GM12878 (cell line): ENCODE measurements around the gene ANO6. TPM values are rescaled to one million over a fixed set of nuclear protein-coding genes. Genes with fewer than 3 reads are reported as not detected.

ENCODE experiments used
- ATAC-seq: fragments of 200-7000 bp; cut with Tn5 transposase; 3 replicates; pipeline ENCODE4 v1.9.1; 2020; ENCODE audit warnings: mild to moderate bottlenecking, moderate library complexity
- BruUV-seq: library from RNA; stranded (reverse); fragments of 400-500 nt; replicated peaks from 2 replicates; lab custom pipeline; 2021; lab: Mats Ljungman, UMichigan
- CTCF ChIA-PET: fragments of 300-600 bp; sonication (Branson Sonifier 250); formaldehyde crosslinking; extraction: SDS; loops from one replicate; lab custom pipeline; 2021; ENCODE audit warnings: inconsistent platforms; lab: Yijun Ruan, JAX
- POLR2A ChIA-PET: fragments of 350-600 bp; formaldehyde crosslinking; extraction: SDS; loops from one replicate; lab custom pipeline; 2021; ENCODE audit warnings: inconsistent platforms; lab: Charles Lee
- RAD21 ChIA-PET: fragments of 300-600 bp; sonication (Branson Sonifier 250); formaldehyde crosslinking; loops from one replicate; lab custom pipeline; 2023; ENCODE audit warnings: antibody characterized with exemption; ENCODE audit not compliant: unreplicated experiment; lab: Charles Lee
- SMC1A ChIA-PET: fragments of 300-600 bp; sonication (Branson Sonifier 250); formaldehyde crosslinking; loops from one replicate; lab custom pipeline; 2023; ENCODE audit not compliant: unreplicated experiment, uncharacterized antibody; lab: Charles Lee
- DNase-seq: peaks from one replicate; pipeline ENCODE4 v3.0.0-alpha.2; 2011; ENCODE audit warnings: low read depth, low spot score
- FAIRE-seq: peaks from 3 replicates; lab custom pipeline; 2011; peaks lifted over from hg19 to GRCh38; lab: Jason Lieb, UNC
- H2AFZ ChIP-seq: 2 replicates; pipeline ENCODE4 v1.6.0; 2011; ENCODE audit warnings: low read depth, low read length, control low read depth; ENCODE audit not compliant: control insufficient read depth
- H3K27ac ChIP-seq: 2 replicates; pipeline ENCODE4 v1.5.1; 2011; ENCODE audit warnings: control low read depth; ENCODE audit not compliant: control insufficient read depth, insufficient read depth
- H3K27me3 ChIP-seq, 2 experiments: replicated peaks in 1 of 2; 2 replicates each; pipeline versions ENCODE4 v1.6.0 to v1.6.1; 2011; ENCODE audit warnings: low read length in 1 of 2; ENCODE audit not compliant: control insufficient read depth in 2 of 2, insufficient read depth in 2 of 2
- H3K36me3 ChIP-seq, 2 experiments: 2 replicates each; pipeline ENCODE4 v1.5.1; 2011; ENCODE audit warnings: low read length in 1 of 2; ENCODE audit not compliant: control insufficient read depth in 2 of 2, insufficient read depth in 2 of 2
- H3K4me1 ChIP-seq: 2 replicates; pipeline ENCODE4 v1.6.1; 2011; ENCODE audit warnings: mild to moderate bottlenecking, low read length, moderate library complexity, mixed read lengths; ENCODE audit not compliant: control insufficient read depth, insufficient read depth
- H3K4me2 ChIP-seq: 2 replicates; pipeline ENCODE4 v1.6.0; 2011; ENCODE audit warnings: control low read depth; ENCODE audit not compliant: control insufficient read depth, insufficient read depth
- H3K4me3 ChIP-seq: fragments of 200-600 bp; sonication (generic); 2 replicates; pipeline ENCODE4 v1.5.1; 2016
- H3K79me2 ChIP-seq: 2 replicates; pipeline ENCODE4 v1.6.0; 2011; ENCODE audit warnings: low read length; ENCODE audit not compliant: control insufficient read depth, insufficient read depth
- H3K9ac ChIP-seq: 2 replicates; pipeline ENCODE4 v1.8.0; 2011; ENCODE audit warnings: low read length, control low read depth, mixed read lengths; ENCODE audit not compliant: control insufficient read depth, insufficient read depth
- H3K9me3 ChIP-seq: replicated peaks from 3 replicates; pipeline ENCODE4 v1.5.1; 2011; ENCODE audit warnings: mild to moderate bottlenecking, low read length; ENCODE audit not compliant: control insufficient read depth, insufficient read depth
- H4K20me1 ChIP-seq: 2 replicates; pipeline ENCODE4 v1.6.0; 2011; ENCODE audit not compliant: control insufficient read depth, insufficient read depth
- CEBPB ChIP-seq, 2 experiments: fragments of 150-350 bp in 1 of 2; IDR thresholded peaks; 2 replicates each; pipeline ENCODE4 v1.6.1; 2012 to 2014; ENCODE audit warnings: low read depth in 2 of 2, low read length in 2 of 2, borderline replicate concordance in 1 of 2, inconsistent platforms in 1 of 2
- CREB1 ChIP-seq: IDR thresholded peaks from 2 replicates; pipeline ENCODE4 v1.6.1; 2012; ENCODE audit warnings: low read depth, mild to moderate bottlenecking, inconsistent platforms
- GATAD2B ChIP-seq: fragments of 450-650 bp; conservative IDR thresholded peaks from 2 replicates; pipeline ENCODE4 v1.6.1; 2017; ENCODE audit warnings: low read depth, mild to moderate bottlenecking, moderate library complexity
- PKNOX1 ChIP-seq: fragments of 450-650 bp; IDR thresholded peaks from 2 replicates; pipeline ENCODE4 v1.6.1; 2016; ENCODE audit warnings: mild to moderate bottlenecking
- POLR2AphosphoS5 ChIP-seq: IDR thresholded peaks from 2 replicates; pipeline ENCODE4 v1.6.1; 2011; ENCODE audit warnings: mild to moderate bottlenecking, low read length, inconsistent platforms
- PRDM15 ChIP-seq: fragments of 450-650 bp; formaldehyde crosslinking; IDR thresholded peaks from 2 replicates; pipeline ENCODE4 v1.4.0; 2020; ENCODE audit warnings: mild to moderate bottlenecking, moderate library complexity
- RBBP5 ChIP-seq: fragments of 200-600 bp; sonication (generic); conservative IDR thresholded peaks from 2 replicates; pipeline ENCODE4 v1.6.1; 2016
- SKIL ChIP-seq: fragments of 450-650 bp; IDR thresholded peaks from 2 replicates; pipeline ENCODE4 v1.6.1; 2017; ENCODE audit warnings: mild to moderate bottlenecking, low read depth, inconsistent platforms; ENCODE audit not compliant: poor library complexity, severe bottlenecking
- SPI1 ChIP-seq: IDR thresholded peaks from 2 replicates; pipeline ENCODE4 v1.6.1; 2011; ENCODE audit warnings: low read depth, mild to moderate bottlenecking, low read length, moderate library complexity, borderline replicate concordance; ENCODE audit not compliant: insufficient read depth
- YBX1 ChIP-seq: fragments of 450-650 bp; IDR thresholded peaks from 2 replicates; pipeline ENCODE4 v1.6.1; 2016; ENCODE audit warnings: antibody characterized with exemption
- ZBTB40 ChIP-seq: fragments of 450-650 bp; IDR thresholded peaks from 2 replicates; pipeline ENCODE4 v1.6.1; 2016; ENCODE audit warnings: mild to moderate bottlenecking, moderate library complexity, borderline replicate concordance
- WGBS: methylation state at CpG from one replicate; pipeline ENCODE4 v1.1.6; 2016; ENCODE audit warnings: low lambda C conversion rate; ENCODE audit not compliant: insufficient replicate concordance, insufficient coverage; ENCODE audit errors: missing lambda C conversion rate; 5-methylcytosine and 5-hydroxymethylcytosine counted together
- in situ Hi-C: fragments of 300-500 bp; cut with MboI; formaldehyde crosslinking; loops from 9 replicates; pipeline ENCODE4 v1.14.3; 2018; ENCODE audit warnings: mixed read lengths
- intact Hi-C: fragments of 100-400 bp; cut with micrococcal nuclease; formaldehyde crosslinking; loops from one replicate; pipeline ENCODE4 v1.14.2; 2022; ENCODE audit not compliant: unreplicated experiment
- polyA plus RNA-seq, 11 experiments: library from polyadenylated mRNA; depleted of rRNA in 4 of 11; unstranded in 6 of 11; stranded (reverse) in 5 of 11; fragments of >200 nt; fragmentation: Nextera tagmentation in 4 of 11; fragmentation: Illumina TruSeq in 1 of 11; extraction: Ambion mirVana in 4 of 11; extraction: Trizol in 1 of 11; gene quantifications; 1 replicate in 1 of 11; 2 replicates in 10 of 11; pipeline versions ENCODE4 v1.2.1 to v1.2.3, GENCODE V29; 2011 to 2016; ENCODE audit warnings: inconsistent platforms in 2 of 11, missing spikeins in 2 of 11, low read depth in 1 of 11
- total RNA-seq, 4 experiments: library from RNA; depleted of rRNA in 3 of 4; stranded (reverse); fragments of >200 nt in 3 of 4; fragmentation: Illumina TruSeq in 1 of 4; extraction: Trizol in 1 of 4; gene quantifications; 2 replicates each; pipeline versions ENCODE4 v1.2.1 to v1.2.3, GENCODE V29; 2013 to 2021

The ANO6 gene
- total and polyA plus RNA-seq, 10 of the 15 experiments (the other 5 are each of a cell fraction or from before 2014, with no cell fraction given): 4.6 to 30.3 (median 26.0) TPM

DNA sequence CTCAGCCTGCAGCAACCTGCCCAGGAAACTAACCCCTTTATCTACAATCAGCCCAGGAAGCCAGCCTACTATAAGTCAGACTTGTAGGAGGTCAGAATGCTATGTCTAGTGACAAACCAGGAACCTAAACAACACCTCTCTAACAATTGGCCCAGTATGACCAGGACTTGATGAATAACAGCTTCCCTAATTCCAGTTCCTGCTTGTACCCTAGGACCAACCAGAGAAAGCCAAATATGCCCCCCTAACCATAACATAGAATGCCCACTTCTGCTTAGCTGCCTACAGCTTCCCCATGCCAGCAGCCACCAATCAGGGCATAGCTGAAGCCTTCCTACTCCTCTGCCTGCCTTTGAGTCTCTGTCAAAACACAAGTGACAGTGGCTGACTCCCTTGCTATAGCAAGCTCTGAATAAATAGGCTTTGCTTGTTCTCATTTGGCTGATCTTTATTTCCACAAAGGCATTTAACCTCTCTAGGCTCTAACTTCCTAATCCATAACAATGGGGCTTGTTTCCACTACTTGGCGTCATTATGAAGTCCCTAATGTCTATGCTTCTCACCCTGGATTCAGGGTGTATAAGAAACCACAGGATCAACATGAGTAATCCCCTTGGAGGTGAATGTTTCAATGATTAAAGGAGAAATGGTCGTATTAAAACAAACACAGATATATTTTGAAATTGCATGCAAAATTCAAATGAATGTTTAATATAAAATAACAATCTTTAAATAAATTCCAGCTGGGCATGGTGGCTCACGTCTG is 220.2 kb downstream of the ANO6 start:
- CTCF ChIA-PET: no interaction called here
- no peak for TF ChIP-seq ZBTB40
- no peak for TF ChIP-seq PRDM15
- no peak for TF ChIP-seq GATAD2B
- no peak for TF ChIP-seq SPI1
- TF ChIP-seq PKNOX1: no peak
- TF ChIP-seq CREB1: no peak
- no peak for TF ChIP-seq POLR2AphosphoS5
- no peak for TF ChIP-seq RBBP5
- TF ChIP-seq CEBPB (IDR thresholded peaks at IDR 0.05; ENCODE audit: borderline replicate concordance in 1 of 2, low read depth in 2 of 2, low read length in 2 of 2): no peak
- no peak for TF ChIP-seq YBX1
- TF ChIP-seq SKIL: no peak

More for the DNA sequence above, 220.2 kb downstream of the ANO6 start:
- H3K4me3 ChIP-seq: no peak overlapping the region
- H4K20me1 ChIP-seq: no peaks in the 10 kb centered on the region
- no peak overlapping the region for H3K4me2 ChIP-seq
- SMC1A ChIA-PET: interaction anchor here (1.0 to 2.0 kb wide), 2 partner anchors 10 to 16 kb away, joined by 3 to 5 read pairs; no protein-coding TSS in a partner anchor
- ATAC-seq (peak; percentile 41), FAIRE-seq (no peak), DNase-seq (no peak)
- 92% methylated on average over 3 of the region's 3 CpGs for WGBS
- intact Hi-C loops (no loop called here), in situ Hi-C loops (no loop called here)
- H3K27me3 ChIP-seq: no peaks in the 10 kb centered on the region
- no TSS peak for BruUV-seq
- no peak overlapping the region for H2AFZ ChIP-seq
- H3K79me2 ChIP-seq: no peaks in the 10 kb centered on the region
- no peaks in the 10 kb centered on the region for H3K9me3 ChIP-seq
- peaks cover 0 to 4% of the 10 kb centered on the region in 2 experiments; a peak in 2 of 4 replicates for H3K36me3 ChIP-seq
- POLR2A ChIA-PET: no interaction called here
- RAD21 ChIA-PET: interaction anchor here (1.2 kb wide), 1 partner anchor 111 kb away, joined by 3 read pairs; no protein-coding TSS in a partner anchor
- H3K27ac ChIP-seq: no peak overlapping the region
- H3K9ac ChIP-seq: no peak overlapping the region
- H3K4me1 ChIP-seq: no peaks in the 10 kb centered on the region
